LNCaP clone FGC (cell line): ENCODE measurements around the gene WFDC12.
A peak's percentile ranks its signal among the peaks of the same experiment; 100 is the strongest.
"Not testable (repeated sequence)": the region's sequence is repeated elsewhere in the genome, so short reads cannot be mapped to it uniquely, and the experiment has no call there.

ENCODE experiments used
- DNase-seq: peaks from one replicate; pipeline ENCODE4 v3.0.0-alpha.2; 2011; ENCODE audit warnings: low read depth
- H3K4me3 ChIP-seq: 2 replicates; pipeline ENCODE4 v1.5.1; 2011; ENCODE audit warnings: mild to moderate bottlenecking, low read depth, low read length, control low read depth
- CTCF ChIP-seq: IDR thresholded peaks from 2 replicates; pipeline ENCODE4 v1.5.1; 2012; ENCODE audit warnings: mild to moderate bottlenecking; ENCODE audit not compliant: control insufficient read depth, insufficient read depth; ENCODE audit errors: extremely low read depth

Gene WFDC12

GRCh38 chr20:45153752-45154151 is 29.5 kb upstream of the WFDC12 start:
- DNase-seq = no peak
- no peak overlapping the region for H3K4me3 ChIP-seq
- no peak for TF ChIP-seq CTCF

GRCh38 chr20:45153147-45153546 is 28.9 kb upstream of the WFDC12 start:
- H3K4me3 ChIP-seq = no peak overlapping the region
- DNase-seq = peak; percentile 59
- TF ChIP-seq CTCF = no peak

- TF ChIP-seq CTCF = no peak
- DNase-seq = no peak
- no peak overlapping the region for H3K4me3 ChIP-seq
Measured at GRCh38 chr20:45152405-45152804, 28.1 kb upstream of the WFDC12 start.

- TF ChIP-seq CTCF = no peak
- H3K4me3 ChIP-seq = no peak overlapping the region
- no peak for DNase-seq
Measured at GRCh38 chr20:45149062-45149461, 24.8 kb upstream of the WFDC12 start.

- DNase-seq = no peak
- no peak overlapping the region for H3K4me3 ChIP-seq
- no peak for TF ChIP-seq CTCF
Measured at GRCh38 chr20:45140836-45141235, 16.6 kb upstream of the WFDC12 start.

GRCh38 chr20:45139733-45140375 is 15.6 kb upstream of the WFDC12 start:
- H3K4me3 ChIP-seq, DNase-seq: not testable (repeated sequence)

GRCh38 chr20:45138561-45139300 is 14.5 kb upstream of the WFDC12 start:
- DNase-seq = no peak
- no peak overlapping the region for H3K4me3 ChIP-seq
- TF ChIP-seq CTCF = peak; percentile 75
